C4-2B (cell line): ENCODE results near the gene HMGCR.

Source experiments
- H3K27ac ChIP-seq: fragments of 450-650 bp; 2 replicates; pipeline ENCODE4 v1.5.1; 2017
- ZFX ChIP-seq: fragments of 450-650 bp; IDR thresholded peaks from 2 replicates; pipeline ENCODE4 v1.6.1; 2017
- TF ChIP-seq, protein P1 (sequence below): fragments of 450-650 bp; conservative IDR thresholded peaks from 2 replicates; pipeline ENCODE4 v1.5.1; 2017; ENCODE audit warnings: mild to moderate bottlenecking

HMGCR gene

DNA sequence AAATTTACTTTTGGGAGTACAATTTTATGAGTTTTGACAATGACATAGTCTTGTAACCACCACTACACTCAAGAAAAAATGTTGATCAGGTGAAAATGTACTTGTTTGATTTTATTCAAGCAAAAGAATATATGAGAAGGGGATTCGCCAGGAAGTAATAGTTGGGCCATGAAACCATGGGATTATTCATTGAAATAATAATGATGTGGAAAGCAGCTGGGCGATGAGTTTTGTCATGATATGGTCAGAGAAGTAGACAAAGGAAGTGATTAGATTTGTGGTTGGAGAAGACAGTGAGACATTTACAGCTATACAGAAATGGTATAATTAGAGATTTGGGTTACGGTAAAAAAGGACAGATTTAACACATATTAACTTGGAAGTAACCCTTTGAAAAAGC, 11.2 kb downstream of the HMGCR start:
- no peak for TF ChIP-seq ZFX
- TF ChIP-seq, protein P1, sequence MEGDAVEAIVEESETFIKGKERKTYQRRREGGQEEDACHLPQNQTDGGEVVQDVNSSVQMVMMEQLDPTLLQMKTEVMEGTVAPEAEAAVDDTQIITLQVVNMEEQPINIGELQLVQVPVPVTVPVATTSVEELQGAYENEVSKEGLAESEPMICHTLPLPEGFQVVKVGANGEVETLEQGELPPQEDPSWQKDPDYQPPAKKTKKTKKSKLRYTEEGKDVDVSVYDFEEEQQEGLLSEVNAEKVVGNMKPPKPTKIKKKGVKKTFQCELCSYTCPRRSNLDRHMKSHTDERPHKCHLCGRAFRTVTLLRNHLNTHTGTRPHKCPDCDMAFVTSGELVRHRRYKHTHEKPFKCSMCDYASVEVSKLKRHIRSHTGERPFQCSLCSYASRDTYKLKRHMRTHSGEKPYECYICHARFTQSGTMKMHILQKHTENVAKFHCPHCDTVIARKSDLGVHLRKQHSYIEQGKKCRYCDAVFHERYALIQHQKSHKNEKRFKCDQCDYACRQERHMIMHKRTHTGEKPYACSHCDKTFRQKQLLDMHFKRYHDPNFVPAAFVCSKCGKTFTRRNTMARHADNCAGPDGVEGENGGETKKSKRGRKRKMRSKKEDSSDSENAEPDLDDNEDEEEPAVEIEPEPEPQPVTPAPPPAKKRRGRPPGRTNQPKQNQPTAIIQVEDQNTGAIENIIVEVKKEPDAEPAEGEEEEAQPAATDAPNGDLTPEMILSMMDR: no peak
- no peak overlapping the region for H3K27ac ChIP-seq

DNA sequence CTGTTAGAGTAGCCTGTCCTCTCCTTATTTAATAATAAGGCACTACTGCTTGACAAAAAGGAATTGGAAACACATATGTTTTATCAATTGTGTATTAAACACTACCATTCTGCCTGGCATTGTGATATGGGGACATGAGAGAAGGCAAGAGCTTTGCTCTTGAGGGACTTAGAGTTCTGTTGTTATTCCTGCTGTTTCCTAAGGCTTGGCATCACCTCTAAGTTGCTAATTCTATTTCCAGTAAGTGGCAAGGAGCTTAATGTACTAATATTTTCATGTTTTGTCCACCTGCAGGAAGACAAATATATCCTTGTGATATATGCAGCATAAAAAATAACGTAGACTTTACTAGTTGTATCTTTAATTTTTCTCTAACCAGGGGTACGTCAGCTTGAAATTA, 12.6 kb downstream of the HMGCR start:
- TF ChIP-seq, protein P1: no peak
- H3K27ac ChIP-seq: no peak overlapping the region

DNA sequence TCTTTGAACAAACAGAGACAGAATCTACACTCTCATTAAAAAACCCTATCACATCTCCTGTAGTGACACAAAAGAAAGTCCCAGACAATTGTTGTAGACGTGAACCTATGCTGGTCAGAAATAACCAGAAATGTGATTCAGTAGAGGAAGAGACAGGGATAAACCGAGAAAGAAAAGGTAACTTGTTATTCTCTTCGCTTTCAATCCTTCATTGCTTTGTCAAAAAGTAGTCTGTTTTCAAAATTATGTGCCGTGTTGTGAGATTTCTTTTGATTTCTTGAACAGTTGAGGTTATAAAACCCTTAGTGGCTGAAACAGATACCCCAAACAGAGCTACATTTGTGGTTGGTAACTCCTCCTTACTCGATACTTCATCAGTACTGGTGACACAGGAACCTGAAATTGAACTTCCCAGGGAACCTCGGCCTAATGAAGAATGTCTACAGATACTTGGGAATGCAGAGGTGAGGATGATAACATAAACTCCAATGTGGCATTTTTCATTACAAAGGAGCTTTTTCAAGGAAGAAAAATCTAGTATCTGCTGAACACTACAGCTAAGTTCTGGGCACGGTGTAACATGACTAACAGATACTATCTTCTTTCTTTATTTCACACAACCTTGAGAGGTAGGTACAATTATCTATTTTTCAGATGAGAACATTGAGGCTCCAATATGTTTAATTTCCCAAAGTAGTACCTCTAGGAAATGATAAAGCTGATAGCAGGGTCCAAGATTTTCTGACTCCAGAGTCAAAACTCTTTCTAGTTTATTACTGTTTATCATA, 14.3 kb downstream of the HMGCR start:
- TF ChIP-seq, protein P1: no peak
- TF ChIP-seq ZFX: no peak

DNA sequence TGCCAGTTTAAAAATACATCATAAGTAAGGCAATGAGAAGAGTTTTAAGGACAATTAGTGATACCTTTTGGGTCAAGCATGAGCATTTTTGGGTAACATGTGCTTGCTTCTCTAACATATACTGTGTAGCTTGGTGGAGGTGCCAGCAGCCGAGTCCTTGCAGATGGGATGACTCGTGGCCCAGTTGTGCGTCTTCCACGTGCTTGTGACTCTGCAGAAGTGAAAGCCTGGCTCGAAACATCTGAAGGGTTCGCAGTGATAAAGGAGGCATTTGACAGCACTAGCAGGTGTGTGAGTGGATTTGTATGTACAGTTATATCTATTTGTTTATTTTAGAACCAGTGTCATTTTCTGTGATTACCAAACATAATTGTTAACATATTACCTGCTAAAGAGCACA, 18.2 kb downstream of the HMGCR start:
- no peak overlapping the region for H3K27ac ChIP-seq
- no peak for TF ChIP-seq ZFX
- TF ChIP-seq, protein P1: no peak

More for the DNA sequence above, 14.3 kb downstream of the HMGCR start:
- no peak overlapping the region for H3K27ac ChIP-seq

DNA sequence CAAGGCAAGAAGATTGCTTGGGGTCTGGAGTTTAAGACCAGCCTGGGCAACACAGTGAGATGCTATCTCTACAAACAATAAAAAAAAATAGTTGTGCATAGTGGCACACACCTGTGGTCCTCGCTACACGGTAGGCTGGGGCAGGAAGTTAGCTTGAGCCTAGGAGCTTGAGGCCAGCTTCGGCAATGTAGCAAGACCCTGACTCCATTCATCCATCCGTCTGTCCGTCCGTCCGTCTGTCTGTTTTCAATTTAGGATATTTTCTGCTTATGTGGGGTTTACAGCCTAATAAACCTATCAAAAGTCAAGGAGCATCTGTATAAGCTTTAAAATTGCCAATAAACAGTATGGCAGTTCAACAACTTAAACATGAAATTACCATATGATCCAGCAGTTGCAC, 19.7 kb downstream of the HMGCR start:
- TF ChIP-seq ZFX: no peak
- TF ChIP-seq, protein P1: no peak

DNA sequence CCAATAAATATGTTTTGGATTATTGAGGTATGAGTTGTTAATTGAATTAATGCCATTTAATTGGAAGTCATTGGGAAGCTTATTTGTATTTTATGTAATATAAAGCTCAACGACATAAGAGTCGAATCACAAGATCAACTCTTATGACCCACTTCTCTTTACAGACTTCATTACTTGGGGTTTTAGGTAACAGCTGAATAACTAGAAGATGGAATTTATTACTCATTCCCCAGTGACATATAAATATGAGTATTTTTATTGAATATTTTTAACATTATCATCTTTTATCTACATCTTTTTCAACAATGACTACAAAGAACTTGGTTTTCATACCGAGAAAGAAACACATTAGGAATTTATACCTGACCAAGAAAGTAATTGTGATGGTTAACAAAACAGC, 21.1 kb downstream of the HMGCR start:
- no peak for TF ChIP-seq ZFX
- TF ChIP-seq, protein P1: no peak
- H3K27ac ChIP-seq: no peak overlapping the region

More for the DNA sequence above, 19.7 kb downstream of the HMGCR start:
- no peak overlapping the region for H3K27ac ChIP-seq

DNA sequence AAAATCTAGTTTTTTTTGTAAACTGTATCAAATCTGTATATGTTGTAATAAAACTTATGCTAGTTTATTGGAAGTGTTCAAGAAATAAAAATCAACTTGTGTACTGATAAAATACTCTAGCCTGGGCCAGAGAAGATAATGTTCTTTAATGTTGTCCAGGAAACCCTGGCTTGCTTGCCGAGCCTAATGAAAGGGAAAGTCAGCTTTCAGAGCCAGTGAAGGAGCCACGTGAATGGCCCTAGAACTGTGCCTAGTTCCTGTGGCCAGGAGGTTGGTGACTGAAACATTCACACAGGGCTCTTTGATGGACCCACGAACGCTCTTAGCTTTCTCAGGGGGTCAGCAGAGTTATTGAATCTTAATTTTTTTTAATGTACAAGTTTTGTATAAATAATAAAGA, 24.3 kb downstream of the HMGCR start:
- TF ChIP-seq, protein P1: no peak
- no peak for TF ChIP-seq ZFX
- H3K27ac ChIP-seq: peak overlapping the region; percentile 36; the same call in 1 of the 2 replicates
